GM19193 (cell line): ENCODE measurements around the gene ENKD1.

ENCODE experiments used
- POLR2A ChIP-seq: IDR thresholded peaks from 4 replicates; pipeline ENCODE4 v1.6.1; 2011; ENCODE audit not compliant: insufficient read depth, insufficient read length; ENCODE audit errors: extremely low read depth

ENKD1 gene

GRCh38 chr16:67666559-67667452, at the start of gene ENKD1, which contains the start of gene C16orf86:
Gene ENKD1, minus strand, starts transcription at chr16:67666750. Its CDS starts 308 bp downstream, at chr16:67666442.
Gene C16orf86, plus strand, starts transcription at chr16:67666814. Its CDS starts 157 bp downstream, at chr16:67666971.
- TF ChIP-seq POLR2A, result no peak

DNA sequence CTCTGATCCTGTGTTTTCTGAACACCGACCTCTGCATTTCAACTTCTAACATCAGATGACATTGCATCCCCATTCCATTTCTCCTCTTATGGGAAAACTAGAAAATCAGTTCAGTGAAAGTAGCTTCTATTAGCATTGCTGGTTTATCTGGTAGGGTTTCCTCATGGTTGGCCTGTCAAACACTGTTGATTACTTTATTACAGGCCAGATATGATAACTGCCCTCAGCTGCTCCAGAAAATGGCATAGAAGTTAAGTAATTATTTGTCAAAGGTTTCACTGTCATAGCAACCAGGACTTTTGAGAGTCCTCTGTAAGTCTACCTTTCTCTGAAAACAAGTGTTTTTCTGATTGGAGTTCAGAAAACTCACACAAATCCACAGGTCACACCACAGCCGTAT, 49.5 kb upstream of the ENKD1 start:
- no peak for TF ChIP-seq POLR2A

- no peak for TF ChIP-seq POLR2A
Measured at GRCh38 chr16:67714522-67714921, 48.0 kb upstream of the ENKD1 start.

DNA sequence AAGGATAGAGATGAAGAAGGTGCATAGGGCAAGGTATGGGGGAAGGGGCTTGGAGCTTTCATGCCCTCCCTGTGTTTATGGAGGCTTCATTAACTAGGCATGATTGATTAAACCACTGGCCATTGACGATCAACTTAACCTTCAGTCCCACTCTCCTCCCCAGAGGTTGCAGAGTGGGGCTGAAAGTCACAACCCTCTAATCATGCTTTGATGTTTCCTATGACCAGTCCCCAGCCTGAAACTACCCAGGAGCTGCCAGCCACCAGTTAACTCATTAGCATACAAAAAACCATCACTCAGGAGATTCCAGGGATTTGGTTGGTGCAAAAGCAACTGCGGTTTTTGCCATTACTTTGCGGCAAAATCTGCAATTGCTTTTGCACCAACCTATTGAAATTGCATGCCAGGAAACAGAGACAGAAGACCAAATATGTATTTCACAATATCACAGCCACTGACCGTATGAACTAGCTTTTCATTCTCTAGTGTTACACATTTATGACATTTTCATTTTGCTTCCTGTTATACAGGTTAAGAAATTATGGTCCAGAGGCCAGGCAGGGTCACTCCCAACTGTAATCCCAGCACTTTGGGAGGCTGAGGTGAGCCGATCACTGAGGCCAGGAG, 47.2 kb upstream of the ENKD1 start:
- TF ChIP-seq POLR2A, result no peak

GRCh38 chr16:67710607-67711006, 44.1 kb upstream of the ENKD1 start:
- no peak for TF ChIP-seq POLR2A

GRCh38 chr16:67709050-67709449, 42.5 kb upstream of the ENKD1 start:
- TF ChIP-seq POLR2A, result no peak

DNA sequence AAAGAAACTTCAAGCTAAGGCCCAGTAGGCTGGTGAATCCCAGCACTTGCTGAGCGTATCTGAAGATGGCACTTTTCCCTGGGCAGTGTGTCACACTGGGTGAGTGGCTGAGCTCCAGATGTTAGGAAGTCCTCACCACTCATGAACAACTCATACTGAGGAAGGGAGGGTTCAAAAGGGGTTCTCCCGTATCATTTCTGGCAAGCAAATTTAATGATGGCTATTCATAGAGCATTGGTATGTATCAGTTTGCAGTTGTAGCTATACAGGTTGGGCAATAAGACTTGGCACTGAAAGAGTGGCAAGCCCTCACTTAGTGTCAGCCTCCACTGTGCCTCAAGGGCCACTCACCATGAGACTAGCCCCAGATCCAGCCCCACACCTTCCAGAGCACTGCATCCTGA, 41.8 kb upstream of the ENKD1 start:
- TF ChIP-seq POLR2A, result no peak

- TF ChIP-seq POLR2A, result no peak
Measured at GRCh38 chr16:67707790-67708189, 41.2 kb upstream of the ENKD1 start.

DNA sequence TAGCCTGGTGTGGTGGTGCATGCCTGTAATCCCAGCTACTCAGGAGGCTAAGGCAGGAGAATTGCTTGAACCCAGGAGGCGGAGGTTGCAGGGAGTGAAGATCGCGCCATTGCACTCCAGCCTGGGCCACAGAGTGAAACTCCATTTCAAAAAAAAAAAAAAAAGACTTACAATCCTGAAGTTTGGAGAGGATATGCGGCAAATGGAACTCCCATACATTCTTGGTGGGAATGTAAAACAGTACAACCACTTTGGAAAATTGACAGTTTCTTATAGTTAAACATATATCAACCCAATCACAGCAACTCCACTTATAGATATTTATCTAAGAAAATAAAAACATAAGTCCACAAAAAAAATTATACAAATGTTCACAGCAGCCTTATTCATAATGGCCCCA, 40.7 kb upstream of the ENKD1 start:
- TF ChIP-seq POLR2A, result no peak

- TF ChIP-seq POLR2A, result no peak
Measured at GRCh38 chr16:67704110-67704509, 37.6 kb upstream of the ENKD1 start.

- TF ChIP-seq POLR2A, result no peak
Measured at GRCh38 chr16:67703626-67704025, 37.1 kb upstream of the ENKD1 start.

DNA sequence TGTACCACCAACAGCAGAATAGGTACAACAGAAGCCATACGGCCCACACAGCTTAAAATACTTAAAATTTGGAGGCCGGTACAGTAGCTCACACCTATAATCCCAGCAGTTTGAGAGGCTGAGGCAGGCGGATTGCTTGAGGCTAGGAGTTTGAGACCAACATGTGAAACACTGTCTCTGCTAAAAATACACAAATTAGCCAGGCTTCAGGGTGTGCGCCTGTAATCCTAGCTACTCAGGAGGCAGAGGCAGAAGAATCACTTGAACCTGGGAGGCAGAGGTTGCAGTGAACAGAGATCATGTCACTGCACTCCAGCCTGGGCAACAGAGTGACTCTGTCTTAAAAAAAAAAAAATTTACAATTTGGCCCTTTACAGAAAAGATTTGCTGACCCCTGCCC, 35.6 kb upstream of the ENKD1 start:
- TF ChIP-seq POLR2A, result no peak

DNA sequence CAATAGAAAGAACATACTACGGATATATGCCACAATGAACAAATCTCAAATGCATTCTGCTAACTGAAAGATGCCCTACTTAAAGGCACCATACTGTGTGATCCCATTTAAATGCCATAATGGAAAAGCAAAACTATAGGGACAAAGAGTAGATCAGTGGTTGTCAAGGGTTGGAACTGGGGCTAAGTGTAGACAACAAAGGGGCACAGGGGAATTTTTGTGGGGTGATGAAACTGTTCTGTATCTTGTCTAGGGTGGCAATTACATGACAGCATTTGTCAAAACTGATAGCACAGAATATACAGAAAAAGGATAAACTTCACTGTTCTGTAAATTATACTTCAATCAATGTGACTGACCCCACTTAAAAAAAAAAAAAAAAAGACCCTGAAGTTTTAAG, 34.9 kb upstream of the ENKD1 start:
- no peak for TF ChIP-seq POLR2A

DNA sequence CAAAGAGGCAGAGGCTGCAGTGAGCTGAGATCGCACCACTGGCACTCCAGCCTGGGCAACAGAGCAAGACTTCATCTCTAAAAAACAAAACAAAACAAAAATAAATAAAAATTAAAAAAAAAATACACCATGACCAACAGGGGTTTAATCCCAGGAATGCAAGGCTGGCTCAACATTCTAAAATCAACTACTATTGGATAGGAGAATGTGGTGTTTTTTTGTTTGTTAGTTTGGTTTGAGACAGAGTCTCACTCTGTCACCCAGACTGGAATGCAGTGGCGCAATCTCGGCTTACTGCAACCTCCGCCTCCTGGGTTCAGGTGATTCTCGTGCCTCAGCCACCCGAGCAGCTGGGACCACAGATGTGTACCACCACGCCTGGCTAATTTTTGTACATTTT, 32.7 kb upstream of the ENKD1 start:
- TF ChIP-seq POLR2A, result no peak

DNA sequence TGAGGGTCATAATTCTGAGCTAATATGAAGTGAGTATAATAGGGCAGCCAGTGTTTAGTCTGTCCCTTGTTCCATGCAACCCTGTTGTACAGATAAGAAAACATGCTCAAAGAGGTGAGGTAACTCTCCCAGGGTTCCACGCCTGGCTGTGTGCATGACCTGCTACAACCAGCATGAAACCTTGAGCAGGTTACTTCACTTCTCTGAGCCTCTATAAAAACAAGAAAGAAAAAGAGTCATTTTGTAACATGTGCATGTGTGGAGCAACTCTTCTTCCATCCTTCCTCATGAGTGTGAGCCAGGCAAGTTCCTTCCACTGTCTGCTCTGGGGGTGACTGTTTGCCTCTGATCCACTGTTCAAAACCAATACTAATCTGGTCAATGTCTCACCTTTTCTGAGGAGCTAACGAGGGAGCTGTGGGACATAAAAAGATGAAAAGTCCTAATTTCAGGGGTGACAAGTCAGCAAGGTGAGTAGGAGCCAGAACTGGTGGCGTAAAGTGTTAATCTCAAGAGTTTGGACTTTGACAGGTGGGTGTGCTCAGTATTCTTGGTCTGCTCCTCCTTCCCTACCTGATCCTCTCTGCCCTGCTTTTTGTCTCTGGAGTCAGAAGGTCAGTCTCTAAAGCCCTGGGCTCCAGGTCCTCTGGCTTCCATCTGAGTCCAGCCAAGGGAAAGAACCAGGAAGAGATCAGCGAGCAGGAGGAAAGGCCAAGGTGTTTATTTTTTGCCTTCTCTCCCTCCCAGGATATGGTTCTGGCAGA, 31.1 kb upstream of the ENKD1 start:
- no peak for TF ChIP-seq POLR2A
